Loucy (cell line): Measurements from ENCODE around the gene CCDC90B.

Experiments
- CTCF ChIP-seq: fragments of 200-600 bp; sonication (generic); conservative IDR thresholded peaks from 2 replicates; pipeline ENCODE4 v1.5.1; 2014; ENCODE audit warnings: mild to moderate bottlenecking, antibody characterized with exemption, low read length
- EZH2phosphoT487 ChIP-seq: fragments of 200-600 bp; IDR thresholded peaks from 2 replicates; pipeline ENCODE4 v1.6.1; 2018; ENCODE audit warnings: antibody characterized with exemption, mild to moderate bottlenecking, moderate library complexity, borderline replicate concordance

- peak; percentile 76 for TF ChIP-seq CTCF
- TF ChIP-seq EZH2phosphoT487: no peak
Observed at GRCh38 chr11:83292709-83293456, 6.7 kb upstream of the CCDC90B start.
